GM21381 (cell line): ENCODE results near the gene KRTAP9-6.
"Not testable (repeated sequence)": the region's sequence is repeated elsewhere in the genome, so short reads cannot be mapped to it uniquely, and the experiment has no call there.

ENCODE experiments used
- ATAC-seq: cut with Tn5 transposase; IDR thresholded peaks from one replicate; pipeline ENCODE4 v1.9.1; 2021; ENCODE audit warnings: mild to moderate bottlenecking, moderate library complexity; ENCODE audit not compliant: unreplicated experiment

KRTAP9-6 gene

GRCh38 chr17:41265078-41265477 is at the start of gene KRTAP9-6:
Gene KRTAP9-6 (plus strand): TSS chr17:41265378. CDS start chr17:41265378, 0 bp downstream.
- ATAC-seq, result no peak

DNA sequence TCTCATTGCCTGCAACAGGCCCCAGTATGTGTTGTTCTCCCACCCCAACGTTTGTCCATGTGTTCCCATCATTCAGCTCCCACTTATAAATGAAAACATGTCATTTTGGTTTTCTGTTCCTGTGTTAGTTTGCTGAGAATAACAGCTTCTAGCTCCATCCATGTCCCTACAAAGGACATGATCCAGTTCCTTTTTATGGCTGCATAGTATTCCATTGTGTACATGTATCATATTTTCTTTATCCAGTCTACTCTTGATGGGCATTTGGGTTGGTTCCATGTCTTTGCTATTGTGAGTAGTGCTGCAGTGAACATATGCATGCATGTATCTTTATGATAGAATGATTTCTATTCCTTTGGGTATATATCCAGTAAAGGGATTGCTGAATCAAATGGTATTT is 49.5 kb upstream of the KRTAP9-6 start:
- no peak for ATAC-seq

DNA sequence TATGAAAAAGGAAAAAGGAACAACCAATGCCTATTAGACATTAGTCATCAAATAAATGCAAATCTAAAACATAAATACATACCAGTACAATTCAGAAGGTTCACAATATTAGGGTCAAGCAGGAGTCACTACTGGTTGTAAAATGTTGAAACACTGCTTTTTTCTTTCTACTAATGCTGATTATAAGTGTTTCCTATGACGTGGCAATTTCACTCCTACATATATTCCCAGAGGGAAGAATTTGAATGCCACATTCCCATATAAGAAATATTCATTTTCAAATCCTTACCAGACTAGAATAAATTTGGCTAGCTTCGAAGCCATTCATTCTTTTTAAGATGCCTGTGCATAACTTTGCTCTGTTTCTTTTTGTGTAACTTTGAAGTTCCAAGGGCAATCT is 41.4 kb upstream of the KRTAP9-6 start:
- ATAC-seq, result no peak

GRCh38 chr17:41226051-41226450 is 39.1 kb upstream of the KRTAP9-6 start:
- ATAC-seq, result no peak

DNA sequence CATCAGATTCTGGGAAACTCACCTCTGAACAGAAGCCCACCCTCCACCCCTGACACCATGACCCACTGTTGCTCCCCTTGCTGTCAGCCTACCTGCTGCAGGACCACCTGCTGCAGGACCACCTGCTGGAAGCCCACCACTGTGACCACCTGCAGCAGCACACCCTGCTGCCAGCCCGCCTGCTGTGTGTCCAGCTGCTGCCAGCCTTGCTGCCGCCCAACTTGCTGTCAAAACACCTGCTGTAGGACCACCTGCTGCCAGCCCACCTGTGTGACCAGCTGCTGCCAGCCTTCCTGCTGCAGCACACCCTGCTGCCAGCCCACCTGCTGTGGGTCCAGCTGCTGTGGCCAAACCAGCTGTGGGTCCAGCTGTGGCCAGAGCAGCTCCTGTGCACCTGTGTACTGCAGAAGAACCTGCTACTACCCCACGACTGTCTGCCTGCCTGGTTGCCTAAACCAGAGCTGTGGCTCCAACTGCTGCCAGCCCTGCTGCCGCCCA is 38.5 kb upstream of the KRTAP9-6 start, which contains the start of gene KRTAP9-2:
Gene KRTAP9-2 (plus strand): TSS at position 51 of the 498 bp plus-strand sequence. CDS start 7 bp downstream, at position 58.
- ATAC-seq, result not testable (repeated sequence)

- ATAC-seq, result no peak
Measured at GRCh38 chr17:41230094-41230493, 35.1 kb upstream of the KRTAP9-6 start.

- no peak for ATAC-seq
Measured at GRCh38 chr17:41231731-41232130, 33.4 kb upstream of the KRTAP9-6 start.

- ATAC-seq, result not testable (repeated sequence)
Measured at GRCh38 chr17:41232399-41233105, 32.6 kb upstream of the KRTAP9-6 start, which contains the start of gene KRTAP9-3. Gene KRTAP9-3 (plus strand): TSS chr17:41232449. CDS start chr17:41232502, 53 bp downstream.

DNA sequence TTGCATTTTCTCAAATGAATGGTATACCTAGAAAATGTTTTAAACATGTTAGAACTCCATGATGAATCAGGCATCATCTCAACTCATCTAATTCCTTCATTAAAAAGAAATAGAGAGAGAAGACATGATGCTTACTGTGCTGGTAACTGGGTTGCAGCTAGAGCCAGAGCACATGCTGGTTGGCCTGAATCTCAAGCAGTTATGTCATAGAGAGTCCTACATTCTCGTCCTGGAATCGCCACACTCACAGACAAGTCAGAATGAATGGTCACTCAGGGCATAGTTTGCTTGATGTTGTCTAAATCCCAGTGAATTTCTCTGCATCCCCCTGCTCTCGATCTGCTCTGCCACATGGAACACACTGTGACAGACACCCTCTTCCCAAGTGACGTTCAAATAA is 28.1 kb upstream of the KRTAP9-6 start:
- not testable (repeated sequence) for ATAC-seq

- ATAC-seq, result not testable (repeated sequence)
Measured at GRCh38 chr17:41237949-41238437, 27.2 kb upstream of the KRTAP9-6 start, which contains the start of gene KRTAP9-8. Gene KRTAP9-8 (plus strand): TSS chr17:41237999. CDS start chr17:41238052, 53 bp downstream.

GRCh38 chr17:41246995-41247787 is 18.0 kb upstream of the KRTAP9-6 start:
- ATAC-seq, result not testable (repeated sequence)

GRCh38 chr17:41249637-41250240 is 15.4 kb upstream of the KRTAP9-6 start, which contains the start of gene KRTAP9-4:
Gene KRTAP9-4 (plus strand): TSS chr17:41249687. CDS start chr17:41249721, 34 bp downstream.
- ATAC-seq, result not testable (repeated sequence)

DNA sequence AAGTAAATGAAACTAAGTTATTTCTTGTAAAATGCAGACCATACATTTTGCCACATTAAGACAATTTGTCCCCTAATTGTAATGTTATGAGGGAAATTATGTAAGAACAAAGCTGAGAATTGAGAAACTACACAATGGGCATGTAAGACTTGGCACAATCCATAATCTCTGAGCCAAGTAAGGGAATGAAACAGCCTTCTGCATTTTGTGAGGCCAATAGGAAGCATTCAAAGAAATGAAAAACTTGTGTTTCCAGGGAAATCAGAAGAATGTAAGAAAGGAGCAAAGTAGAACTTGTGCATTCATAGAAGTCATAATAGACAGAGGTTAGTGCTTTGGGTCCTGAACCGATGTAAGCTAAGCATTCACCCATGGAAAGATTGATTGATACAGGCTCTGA is 13.9 kb upstream of the KRTAP9-6 start:
- ATAC-seq, result no peak

GRCh38 chr17:41254861-41255260 is 10.3 kb upstream of the KRTAP9-6 start:
- no peak for ATAC-seq

GRCh38 chr17:41255381-41256290 is 9.5 kb upstream of the KRTAP9-6 start, which contains the start of gene KRTAP9-9:
Gene KRTAP9-9 (plus strand): TSS chr17:41255384.
- not testable (repeated sequence) for ATAC-seq

DNA sequence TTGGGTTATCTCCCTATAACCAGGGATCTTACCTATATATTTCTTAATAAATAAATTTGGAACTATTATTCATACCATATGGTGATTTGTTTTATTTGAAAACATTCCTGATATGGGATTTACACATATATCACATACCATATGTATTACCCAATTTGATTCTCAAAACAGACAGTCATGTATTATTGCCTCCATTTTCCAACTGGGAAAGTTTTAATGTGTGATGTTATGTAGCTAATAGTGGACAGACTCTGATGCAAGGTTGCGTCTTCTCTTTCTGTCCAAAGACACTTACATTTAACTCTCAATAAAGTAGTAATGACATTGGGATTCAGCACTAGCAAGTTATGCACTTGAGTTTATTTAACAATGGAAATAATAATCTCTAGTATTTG is 8.9 kb upstream of the KRTAP9-6 start:
- ATAC-seq, result no peak

- no peak for ATAC-seq
Measured at GRCh38 chr17:41258406-41258805, 6.8 kb upstream of the KRTAP9-6 start.

- ATAC-seq, result no peak
Measured at GRCh38 chr17:41263212-41263611, 2.0 kb upstream of the KRTAP9-6 start.

DNA sequence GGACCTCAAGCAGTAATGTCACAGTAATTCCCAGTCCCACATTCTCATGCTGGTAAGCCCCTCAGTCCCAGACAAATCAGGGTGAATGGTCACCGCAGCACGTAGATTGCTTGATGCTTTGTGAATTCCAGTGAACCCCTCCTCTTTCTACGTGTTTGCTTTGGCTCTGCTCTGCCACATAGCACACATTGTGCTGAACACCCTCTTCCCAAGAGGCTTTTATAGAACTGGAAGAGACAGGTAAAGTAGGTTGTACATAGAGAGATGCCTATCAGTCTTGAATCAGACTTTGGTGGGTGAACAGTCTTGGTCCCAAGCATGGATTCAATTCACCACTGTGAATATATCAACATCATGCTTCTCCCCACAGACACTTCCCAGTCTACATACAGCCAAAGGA is 579 bp upstream of the KRTAP9-6 start:
- ATAC-seq, result no peak

- no peak for ATAC-seq
Measured at GRCh38 chr17:41267711-41268110, 2.5 kb downstream of the KRTAP9-6 start.
